H9 (cell line): Measurements from ENCODE around the gene ZNF132. TPM values are rescaled to one million over a fixed set of nuclear protein-coding genes. Genes with fewer than 3 reads are reported as not detected.

ENCODE experiments used
- DNase-seq: peaks from one replicate; pipeline ENCODE4 v3.0.0-alpha.2; 2017
- H2AFZ ChIP-seq: one replicate; pipeline ENCODE4 v1.6.1; 2013; ENCODE audit warnings: mild to moderate bottlenecking, low read length, control low read depth, moderate library complexity
- H2AK5ac ChIP-seq: 2 replicates; pipeline ENCODE4 v1.6.1; 2013; ENCODE audit warnings: low read length, control low read depth, mixed read lengths; ENCODE audit not compliant: insufficient read length
- H2BK120ac ChIP-seq: one replicate; pipeline ENCODE4 v1.6.1; 2013; ENCODE audit warnings: low read depth, mild to moderate bottlenecking, low read length, control low read depth, inconsistent platforms; ENCODE audit not compliant: poor library complexity, severe bottlenecking
- H2BK12ac ChIP-seq: 2 replicates; pipeline ENCODE4 v1.6.1; 2013; ENCODE audit warnings: low read length, control low read depth, mixed read lengths, low read depth; ENCODE audit not compliant: insufficient read length
- H2BK15ac ChIP-seq: 2 replicates; pipeline ENCODE4 v1.6.1; 2013; ENCODE audit warnings: low read depth, low read length, control low read depth
- H2BK20ac ChIP-seq: one replicate; pipeline ENCODE4 v1.6.1; 2013; ENCODE audit warnings: low read depth, mild to moderate bottlenecking, low read length, control low read depth, inconsistent platforms; ENCODE audit not compliant: poor library complexity, severe bottlenecking
- H2BK5ac ChIP-seq: 2 replicates; pipeline ENCODE4 v1.6.1; 2013; ENCODE audit warnings: low read length, control low read depth, mixed read lengths; ENCODE audit not compliant: insufficient read length
- H3K14ac ChIP-seq: 2 replicates; pipeline ENCODE4 v1.6.1; 2013; ENCODE audit warnings: low read length, control low read depth; ENCODE audit not compliant: insufficient read depth
- H3K18ac ChIP-seq: 2 replicates; pipeline ENCODE4 v1.6.1; 2013; ENCODE audit warnings: low read depth, mild to moderate bottlenecking, mixed read lengths, low read length, control low read depth; ENCODE audit not compliant: insufficient read length
- H3K23ac ChIP-seq: 2 replicates; pipeline ENCODE4 v1.6.1; 2013; ENCODE audit warnings: low read length, control low read depth, mixed read lengths, low read depth; ENCODE audit not compliant: insufficient read length
- H3K23me2 ChIP-seq: 2 replicates; pipeline ENCODE4 v1.6.1; 2013; ENCODE audit warnings: low read depth, mild to moderate bottlenecking, mixed read lengths, low read length, control low read depth; ENCODE audit not compliant: insufficient read length, poor library complexity, severe bottlenecking
- H3K27ac ChIP-seq: 2 replicates; pipeline ENCODE4 v1.5.1; 2013; ENCODE audit warnings: low read length, control low read depth, mixed read lengths, low read depth; ENCODE audit not compliant: insufficient read length
- H3K27me3 ChIP-seq: 2 replicates; pipeline ENCODE4 v1.6.1; 2013; ENCODE audit warnings: low read length, control low read depth, inconsistent platforms; ENCODE audit not compliant: insufficient read depth
- H3K4ac ChIP-seq: 2 replicates; pipeline ENCODE4 v1.6.1; 2013; ENCODE audit warnings: low read depth, mild to moderate bottlenecking, control low read depth, inconsistent platforms, low read length, moderate library complexity
- H3K4me1 ChIP-seq: 2 replicates; pipeline ENCODE4 v1.6.1; 2013; ENCODE audit warnings: low read length, control low read depth, inconsistent platforms; ENCODE audit not compliant: insufficient read depth
- H3K4me2 ChIP-seq: 2 replicates; pipeline ENCODE4 v1.6.1; 2013; ENCODE audit warnings: low read length, control low read depth, mixed read lengths; ENCODE audit not compliant: insufficient read length, insufficient read depth
- H3K56ac ChIP-seq: 2 replicates; pipeline ENCODE4 v1.6.1; 2013; ENCODE audit warnings: low read depth, mild to moderate bottlenecking, mixed read lengths, low read length, control low read depth; ENCODE audit not compliant: insufficient read length
- H3K79me1 ChIP-seq: 2 replicates; pipeline ENCODE4 v1.6.1; 2013; ENCODE audit warnings: low read depth, mild to moderate bottlenecking, moderate library complexity, low read length, control low read depth, inconsistent platforms; ENCODE audit not compliant: insufficient read depth, poor library complexity, severe bottlenecking
- H3K79me2 ChIP-seq: 2 replicates; pipeline ENCODE4 v1.6.1; 2013; ENCODE audit warnings: low read length, control low read depth, inconsistent platforms; ENCODE audit not compliant: insufficient read depth
- H3K9ac ChIP-seq: 2 replicates; pipeline ENCODE4 v1.6.1; 2013; ENCODE audit warnings: low read length, control low read depth, mixed read lengths; ENCODE audit not compliant: insufficient read length; ENCODE audit errors: extremely low read depth
- H3K9me3 ChIP-seq: one replicate; pipeline ENCODE4 v1.6.1; 2013; ENCODE audit warnings: low read depth, low read length, inconsistent platforms; ENCODE audit not compliant: control insufficient read depth
- H3T11ph ChIP-seq: one replicate; pipeline ENCODE4 v1.6.1; 2013; ENCODE audit warnings: mild to moderate bottlenecking, low read length, control low read depth, inconsistent platforms
- H4K20me1 ChIP-seq: one replicate; pipeline ENCODE4 v1.6.1; 2013; ENCODE audit not compliant: control insufficient read depth, insufficient read length, insufficient read depth
- H4K5ac ChIP-seq: 2 replicates; pipeline ENCODE4 v1.6.1; 2013; ENCODE audit warnings: low read depth, mild to moderate bottlenecking, mixed read lengths, low read length, control low read depth; ENCODE audit not compliant: insufficient read length
- H4K8ac ChIP-seq: replicated peaks from 2 replicates; pipeline ENCODE4 v1.6.1; 2013; ENCODE audit warnings: low read length, control low read depth, mixed read lengths, low read depth; ENCODE audit not compliant: insufficient read length
- H4K91ac ChIP-seq: 2 replicates; pipeline ENCODE4 v1.6.1; 2013; ENCODE audit warnings: low read depth, mild to moderate bottlenecking, moderate library complexity, mixed read lengths, low read length, control low read depth; ENCODE audit not compliant: insufficient read length
- H3K27ac Mint-ChIP-seq, 3 experiments: 2 replicates in 2 of 3; 3 replicates in 1 of 3; pipeline ENCODE4 v1.8.0; 2020 to 2021; ENCODE audit warnings: mixed read lengths in 3 of 3, mild to moderate bottlenecking in 1 of 3, moderate library complexity in 1 of 3
- H3K27me3 Mint-ChIP-seq: 2 replicates; pipeline ENCODE4 v1.8.0; 2021; ENCODE audit warnings: low read depth, mild to moderate bottlenecking, moderate library complexity, mixed read lengths
- H3K36me3 Mint-ChIP-seq, 3 experiments: 2 replicates in 2 of 3; 3 replicates in 1 of 3; pipeline ENCODE4 v1.8.0; 2020 to 2021; ENCODE audit warnings: low read depth in 3 of 3, mixed read lengths in 3 of 3; ENCODE audit not compliant: insufficient read depth in 1 of 3
- H3K4me1 Mint-ChIP-seq, 2 experiments: 2 replicates each; pipeline ENCODE4 v1.8.0; 2020; ENCODE audit warnings: mixed read lengths in 2 of 2
- H3K4me3 Mint-ChIP-seq, 2 experiments: 2 replicates in 1 of 2; 3 replicates in 1 of 2; pipeline ENCODE4 v1.8.0; 2020 to 2021; ENCODE audit warnings: mild to moderate bottlenecking in 2 of 2, mixed read lengths in 2 of 2, moderate library complexity in 1 of 2
- H3K9me3 Mint-ChIP-seq, 2 experiments: 2 replicates in 1 of 2; 3 replicates in 1 of 2; pipeline ENCODE4 v1.8.0; 2020; ENCODE audit warnings: mild to moderate bottlenecking in 2 of 2, mixed read lengths in 2 of 2, moderate library complexity in 1 of 2
- CTCF ChIP-seq: fragments of 200-600 bp; sonication (generic); conservative IDR thresholded peaks from 3 replicates; pipeline ENCODE4 v1.8.0; 2021; ENCODE audit warnings: antibody characterized with exemption, mild to moderate bottlenecking
- WGBS: extraction: QIAGEN DNeasy Blood & Tissue Kit; methylation state at CpG from one replicate; pipeline ENCODE4 v1.1.7; 2013; ENCODE audit warnings: missing lambda C conversion rate, low lambda C conversion rate, mixed read lengths; ENCODE audit not compliant: insufficient read length; ENCODE audit errors: extremely low coverage; 5-methylcytosine and 5-hydroxymethylcytosine counted together
- total RNA-seq: library from RNA; stranded (reverse); gene quantifications from 2 replicates; pipeline ENCODE4 v1.2.1, GENCODE V29; 2021

Gene ZNF132
- total RNA-seq, 1 experiment from 2014 or later, result 0.24 TPM

GRCh38 chr19:58408152-58409009 is 31.6 kb downstream of the ZNF132 start, which contains the start of gene ZNF584:
ZNF584 (plus strand) TSS chr19:58408649; CDS start chr19:58409148, 499 bp downstream.
- no peak for TF ChIP-seq CTCF
- no peak within 1 kb of the TSS for H2AK5ac ChIP-seq
- no peak within 1 kb of the TSS for H2AFZ ChIP-seq
- peak within 1 kb of the TSS; percentile 75 for H3K14ac ChIP-seq
- H3K27ac Mint-ChIP-seq, result peak within 1 kb of the TSS; percentile 70 to 96 (median 94); a peak in 4 of 7 replicates
- no peak within 1 kb of the TSS for H3K27ac ChIP-seq
- H3K23me2 ChIP-seq, result peaks cover 15% of the 10 kb centered on the region
- H2BK5ac ChIP-seq, result no peak within 1 kb of the TSS
- peaks cover 19 to 23% of the 10 kb centered on the region in 2 experiments for H3K4me1 Mint-ChIP-seq
- no peak within 1 kb of the TSS for H3T11ph ChIP-seq
- H3K9ac ChIP-seq, result peak within 1 kb of the TSS; percentile 84
- H3K27me3 ChIP-seq, result no peaks in the 10 kb centered on the region; the same call in 1 of the 2 replicates
- H2BK20ac ChIP-seq, result no peak within 1 kb of the TSS
- peaks cover 8 to 11% (median 9%) of the 10 kb centered on the region in 3 experiments; a peak in 6 of 7 replicates for H3K36me3 Mint-ChIP-seq
- no peak within 1 kb of the TSS for H3K4ac ChIP-seq
- H3K4me1 ChIP-seq, result peaks cover 5% of the 10 kb centered on the region; the same call in 1 of the 2 replicates
- no peak within 1 kb of the TSS for H4K8ac ChIP-seq
- no CpG with 5 or more reads among the region's 100 CpGs for WGBS
- no peaks in the 10 kb centered on the region for H3K79me2 ChIP-seq
- peaks cover 10 to 13% of the 10 kb centered on the region in 2 experiments; a peak in 4 of 5 replicates for H3K9me3 Mint-ChIP-seq
- H3K79me1 ChIP-seq, result no peaks in the 10 kb centered on the region
- no peak within 1 kb of the TSS for H3K23ac ChIP-seq
- H2BK120ac ChIP-seq, result no peak within 1 kb of the TSS
- H2BK12ac ChIP-seq, result no peak within 1 kb of the TSS
- H2BK15ac ChIP-seq, result no peak within 1 kb of the TSS
- DNase-seq, result peak; percentile 96
- H3K56ac ChIP-seq, result no peak within 1 kb of the TSS
- H3K4me2 ChIP-seq, result peak within 1 kb of the TSS; percentile 87
- no peaks in the 10 kb centered on the region for H3K9me3 ChIP-seq
- H4K5ac ChIP-seq, result no peak within 1 kb of the TSS
- H4K20me1 ChIP-seq, result peaks cover 3% of the 10 kb centered on the region
- peaks cover 13% of the 10 kb centered on the region for H3K27me3 Mint-ChIP-seq
- peak within 1 kb of the TSS; percentile 87 to 94 for H3K4me3 Mint-ChIP-seq
- no peak within 1 kb of the TSS for H4K91ac ChIP-seq
- peak within 1 kb of the TSS; percentile 52 for H3K18ac ChIP-seq
